Effector memory CD4-positive, alpha-beta T cell (primary cell): ENCODE data around the gene SLC37A2.

Source experiments
- DNase-seq, 3 donors: peaks; one replicate each; pipeline ENCODE4 v3.0.0-alpha.2; 2020
- H3K27ac ChIP-seq: 2 replicates; pipeline ENCODE4 v1.7.0; 2013; ENCODE audit warnings: mild to moderate bottlenecking, low read length, moderate library complexity; ENCODE audit not compliant: insufficient read depth, poor library complexity, severe bottlenecking
- H3K27me3 ChIP-seq: replicated peaks from 2 replicates; pipeline ENCODE4 v1.7.0; 2013; ENCODE audit warnings: mild to moderate bottlenecking, low read length; ENCODE audit not compliant: insufficient read depth, control insufficient read depth, poor library complexity, severe bottlenecking
- H3K36me3 ChIP-seq: 2 replicates; pipeline ENCODE4 v1.7.0; 2013; ENCODE audit warnings: mild to moderate bottlenecking, low read length, moderate library complexity; ENCODE audit not compliant: control insufficient read depth, insufficient read depth
- H3K4me1 ChIP-seq: 2 replicates; pipeline ENCODE4 v1.7.0; 2013; ENCODE audit warnings: low read length, mild to moderate bottlenecking; ENCODE audit not compliant: control insufficient read depth, insufficient read depth, poor library complexity, severe bottlenecking
- H3K4me3 ChIP-seq: 2 replicates; pipeline ENCODE4 v1.7.0; 2013; ENCODE audit warnings: low read length, low read depth, mild to moderate bottlenecking; ENCODE audit not compliant: insufficient read depth, poor library complexity, severe bottlenecking
- H3K9me3 ChIP-seq: 2 replicates; pipeline ENCODE4 v1.7.0; 2013; ENCODE audit warnings: mild to moderate bottlenecking, low read length, moderate library complexity; ENCODE audit not compliant: control insufficient read depth

SLC37A2 gene

DNA sequence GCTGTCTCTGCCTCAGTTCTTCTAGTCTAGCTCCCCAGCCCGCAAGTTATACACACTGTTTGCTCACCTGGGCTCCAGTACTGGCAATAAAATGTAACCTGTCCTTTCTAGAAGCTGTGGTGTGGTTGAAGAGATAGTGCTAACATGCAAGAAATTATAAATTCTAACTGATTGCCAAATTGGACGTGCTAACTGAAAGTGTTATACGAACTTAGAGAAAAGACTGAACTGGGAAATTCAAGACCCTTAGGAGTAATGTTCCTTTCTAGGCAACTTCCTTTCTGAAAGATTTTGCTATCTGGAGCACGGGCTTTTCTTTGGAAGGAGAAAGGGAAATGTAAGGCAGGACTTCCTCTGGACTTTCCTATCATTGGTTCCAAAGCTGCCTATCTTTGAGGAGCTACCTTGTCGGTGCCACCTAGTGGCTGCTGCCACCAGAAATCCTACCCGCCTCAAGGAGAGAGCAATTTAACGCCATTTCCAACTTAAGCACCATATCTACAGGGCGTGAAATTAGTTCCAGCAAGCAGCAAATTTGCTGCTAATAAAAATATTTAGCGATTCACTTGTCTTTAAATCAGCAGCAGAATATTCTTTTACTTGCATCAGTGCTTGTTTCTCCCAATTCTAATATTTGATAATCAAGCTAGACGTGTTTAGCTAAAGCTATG is 61.0 kb downstream of the SLC37A2 start:
- Histone ChIP-seq H3K4me3 (no peak overlapping the region), H3K27ac (no peak overlapping the region), H3K4me1 (no peaks in the 10 kb centered on the region), H3K9me3 (no peaks in the 10 kb centered on the region), H3K27me3 (peaks cover 6% of the 10 kb centered on the region), H3K36me3 (no peaks in the 10 kb centered on the region)
- peak in 2 of 3 donors; percentile 4 to 10 for DNase-seq

DNA sequence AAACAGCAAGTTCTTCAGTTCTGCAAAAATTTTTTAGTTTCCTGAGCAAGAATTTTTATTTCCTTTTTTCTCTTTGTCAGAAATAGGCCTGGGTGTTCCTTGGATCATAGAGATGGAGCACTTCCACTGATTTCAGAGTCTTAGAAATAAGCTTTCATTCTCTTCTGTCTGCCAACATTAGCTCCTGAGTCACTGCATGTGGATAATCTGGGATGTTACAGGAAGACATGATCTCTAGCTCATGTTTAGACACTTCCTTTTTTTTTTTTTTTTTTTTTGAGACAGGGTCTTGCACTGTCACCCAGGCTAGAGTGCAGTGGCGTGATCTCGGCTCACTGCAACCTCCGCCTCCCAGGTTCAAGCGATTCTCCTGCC is 61.5 kb downstream of the SLC37A2 start:
- Histone ChIP-seq H3K4me3 (no peak overlapping the region), H3K4me1 (no peaks in the 10 kb centered on the region), H3K27me3 (peaks cover 6% of the 10 kb centered on the region), H3K27ac (no peak overlapping the region), H3K36me3 (no peaks in the 10 kb centered on the region), H3K9me3 (no peaks in the 10 kb centered on the region)
- no peak for DNase-seq

DNA sequence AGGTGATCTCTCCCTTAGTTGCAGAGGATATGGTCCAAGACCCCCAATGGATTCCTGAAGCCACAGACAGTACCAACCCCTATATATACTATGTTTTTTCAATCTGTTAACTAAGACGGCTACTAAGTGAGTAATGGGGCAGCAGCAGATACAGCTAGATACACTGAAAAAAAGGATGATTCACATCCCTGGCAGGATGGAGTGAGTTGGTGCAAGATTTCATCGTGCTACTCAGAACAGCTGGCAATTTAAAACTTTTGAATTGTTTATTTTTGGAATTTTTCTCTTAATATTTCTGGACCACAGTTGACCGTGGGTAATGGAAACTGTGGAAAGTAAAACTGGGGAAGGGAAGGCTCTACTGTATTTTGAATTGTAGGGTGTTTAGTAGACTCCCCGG is 65.3 kb downstream of the SLC37A2 start:
- no peaks in the 10 kb centered on the region for H3K9me3 ChIP-seq
- peaks cover 10% of the 10 kb centered on the region for H3K27me3 ChIP-seq
- H3K4me1 ChIP-seq = no peaks in the 10 kb centered on the region
- no peak overlapping the region for H3K27ac ChIP-seq
- no peak for DNase-seq
- no peak overlapping the region for H3K4me3 ChIP-seq
- no peaks in the 10 kb centered on the region for H3K36me3 ChIP-seq

DNA sequence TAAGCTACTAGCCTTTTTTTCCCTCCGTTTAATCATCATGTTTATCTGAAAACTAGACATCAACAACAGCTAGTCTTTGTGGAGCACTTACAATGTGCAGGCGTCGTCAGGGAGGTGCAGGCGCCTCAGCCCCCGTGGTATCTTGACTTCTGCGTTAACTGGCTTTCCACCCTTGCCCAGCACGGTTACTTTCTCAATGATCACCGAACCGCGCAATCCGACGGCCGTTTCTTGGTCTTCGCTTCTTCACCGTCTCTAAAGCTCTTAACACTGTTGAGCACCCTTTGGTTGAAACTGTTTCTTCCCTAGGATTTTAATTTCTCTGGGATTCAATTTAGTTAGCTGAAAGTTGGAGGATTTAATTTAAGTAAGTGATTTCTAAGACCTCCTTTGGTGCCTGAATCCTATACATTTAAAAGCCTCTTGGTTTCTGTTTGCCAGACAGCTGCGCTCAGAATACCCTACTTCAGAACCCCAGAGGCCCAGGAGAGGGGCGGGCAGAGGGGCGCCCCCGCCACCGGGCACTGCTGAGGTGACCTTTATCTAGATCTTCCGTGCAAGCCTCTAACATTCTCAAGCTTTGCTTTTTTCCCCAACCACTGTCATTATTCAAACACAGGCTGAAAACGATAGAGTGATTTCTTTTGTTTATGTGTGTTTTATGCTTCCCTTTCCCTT is 66.3 kb downstream of the SLC37A2 start:
- Histone ChIP-seq H3K4me1 (no peaks in the 10 kb centered on the region), H3K27ac (no peak overlapping the region), H3K36me3 (no peaks in the 10 kb centered on the region), H3K9me3 (no peaks in the 10 kb centered on the region), H3K4me3 (no peak overlapping the region), H3K27me3 (peaks cover 10% of the 10 kb centered on the region)
- no peak for DNase-seq

DNA sequence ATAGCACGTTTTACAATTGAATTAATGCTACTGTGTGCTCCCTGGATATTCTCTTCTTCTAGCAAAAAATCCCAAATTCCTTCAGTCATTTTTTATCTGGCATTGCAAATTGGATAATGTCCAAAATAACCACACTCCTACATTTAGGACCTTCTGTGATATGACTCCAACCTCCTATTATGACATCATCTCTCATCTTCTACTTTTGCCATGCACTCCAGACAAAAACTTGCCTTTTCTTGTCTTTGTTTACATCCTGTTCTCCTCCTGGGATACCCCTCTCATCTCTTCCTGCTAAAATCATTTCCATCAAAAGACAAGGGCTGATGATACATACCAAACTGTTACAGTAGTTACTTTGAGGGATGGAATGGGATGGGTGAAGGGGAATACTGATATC is 69.0 kb downstream of the SLC37A2 start:
- H3K9me3 ChIP-seq = no peaks in the 10 kb centered on the region
- H3K27me3 ChIP-seq = peaks cover 4% of the 10 kb centered on the region
- no peak for DNase-seq
- no peaks in the 10 kb centered on the region for H3K36me3 ChIP-seq
- H3K27ac ChIP-seq = no peak overlapping the region
- no peak overlapping the region for H3K4me3 ChIP-seq
- H3K4me1 ChIP-seq = no peaks in the 10 kb centered on the region

DNA sequence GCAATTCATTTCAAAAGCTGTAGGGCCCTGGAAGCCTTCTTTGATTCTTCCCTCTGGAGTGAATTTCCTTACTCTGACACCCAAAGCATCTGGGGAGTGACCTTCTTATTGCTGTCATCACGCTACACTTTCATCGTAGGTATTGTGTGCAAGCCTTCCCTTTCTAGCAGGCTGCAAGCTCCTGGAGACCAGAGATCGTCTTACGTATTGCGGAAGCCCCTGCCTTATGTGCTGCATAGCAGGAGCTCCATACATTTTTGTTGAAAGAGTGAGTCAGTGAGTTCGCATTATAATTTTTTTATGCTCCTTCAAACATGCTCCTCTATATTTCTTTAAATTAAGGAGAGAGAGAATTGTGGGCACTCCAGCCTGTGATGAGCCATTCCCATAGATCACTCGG is 69.5 kb downstream of the SLC37A2 start:
- DNase-seq = no peak
- Histone ChIP-seq H3K4me1 (no peaks in the 10 kb centered on the region), H3K36me3 (no peaks in the 10 kb centered on the region), H3K9me3 (no peaks in the 10 kb centered on the region), H3K4me3 (no peak overlapping the region), H3K27ac (no peak overlapping the region), H3K27me3 (peaks cover 6% of the 10 kb centered on the region)

DNA sequence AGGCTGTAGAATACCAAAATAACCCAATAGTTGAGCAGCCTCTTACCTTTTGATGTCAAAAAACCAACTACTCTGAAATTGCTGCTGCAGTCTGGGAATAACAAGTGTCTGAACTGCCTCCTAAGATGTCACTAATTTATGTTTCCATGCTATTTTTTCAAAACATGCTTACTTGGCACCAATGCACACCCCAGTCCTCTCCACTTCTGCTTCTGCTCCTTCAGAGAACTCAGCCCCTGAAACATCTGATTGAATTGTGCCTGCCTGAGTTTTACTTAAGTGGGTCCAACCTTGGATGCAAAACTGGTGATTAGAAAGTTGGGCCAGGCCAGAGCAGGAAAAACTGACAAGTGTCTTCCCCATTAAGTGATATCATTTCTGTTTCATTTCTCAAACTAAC is 72.9 kb downstream of the SLC37A2 start:
- Histone ChIP-seq H3K27ac (no peak overlapping the region), H3K9me3 (no peaks in the 10 kb centered on the region), H3K4me3 (no peak overlapping the region), H3K36me3 (no peaks in the 10 kb centered on the region), H3K27me3 (peaks cover 13% of the 10 kb centered on the region), H3K4me1 (no peaks in the 10 kb centered on the region)
- no peak for DNase-seq

DNA sequence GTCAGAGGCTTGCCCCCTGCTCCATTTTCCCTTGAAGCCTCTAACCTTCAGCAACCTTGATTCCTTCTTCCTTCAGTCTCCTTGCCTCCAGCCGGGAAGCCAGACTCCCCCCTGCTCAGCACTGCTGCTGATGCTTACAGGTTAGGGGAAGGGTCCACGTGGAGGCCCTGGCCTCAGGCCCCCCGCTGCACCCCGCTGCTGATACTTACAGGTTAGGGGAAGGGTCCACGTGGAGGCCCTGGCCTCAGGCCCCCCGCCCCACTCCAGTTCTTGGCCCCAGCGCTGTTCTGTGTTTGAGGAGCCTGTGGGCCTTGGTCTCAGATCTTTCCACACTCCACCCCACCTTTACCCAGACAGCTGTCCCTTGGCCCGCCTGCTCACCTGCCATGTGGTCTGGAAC is 75.9 kb downstream of the SLC37A2 start:
- Histone ChIP-seq H3K27me3 (peaks cover 20% of the 10 kb centered on the region), H3K9me3 (no peaks in the 10 kb centered on the region), H3K4me1 (no peaks in the 10 kb centered on the region), H3K27ac (no peak overlapping the region), H3K36me3 (no peaks in the 10 kb centered on the region), H3K4me3 (no peak overlapping the region)
- no peak for DNase-seq

DNA sequence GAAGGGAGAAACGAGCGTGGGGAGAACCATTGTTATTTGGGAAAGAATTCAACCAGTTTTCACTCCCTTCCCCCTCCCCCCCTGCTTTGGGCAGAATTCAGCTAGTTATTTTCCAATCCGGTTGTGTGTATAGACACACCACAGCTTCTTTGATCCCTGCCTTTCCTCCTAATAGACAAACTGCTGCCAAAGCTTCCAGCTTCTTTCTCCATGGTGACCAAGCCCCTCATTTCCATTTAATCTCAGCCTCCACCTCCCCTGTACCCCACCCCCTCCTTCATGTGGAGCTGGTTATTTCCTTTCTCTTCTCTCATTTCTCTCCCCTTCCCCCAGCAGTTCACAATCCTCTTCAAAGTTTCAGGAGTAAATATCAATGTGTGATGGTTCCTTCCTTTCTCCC is 76.7 kb downstream of the SLC37A2 start:
- Histone ChIP-seq H3K4me1 (no peaks in the 10 kb centered on the region), H3K36me3 (no peaks in the 10 kb centered on the region), H3K27me3 (peaks cover 20% of the 10 kb centered on the region), H3K9me3 (no peaks in the 10 kb centered on the region), H3K27ac (no peak overlapping the region), H3K4me3 (no peak overlapping the region)
- DNase-seq = no peak
